ENCODE measurements around the gene CFAP43.

The CFAP43 gene

DNA sequence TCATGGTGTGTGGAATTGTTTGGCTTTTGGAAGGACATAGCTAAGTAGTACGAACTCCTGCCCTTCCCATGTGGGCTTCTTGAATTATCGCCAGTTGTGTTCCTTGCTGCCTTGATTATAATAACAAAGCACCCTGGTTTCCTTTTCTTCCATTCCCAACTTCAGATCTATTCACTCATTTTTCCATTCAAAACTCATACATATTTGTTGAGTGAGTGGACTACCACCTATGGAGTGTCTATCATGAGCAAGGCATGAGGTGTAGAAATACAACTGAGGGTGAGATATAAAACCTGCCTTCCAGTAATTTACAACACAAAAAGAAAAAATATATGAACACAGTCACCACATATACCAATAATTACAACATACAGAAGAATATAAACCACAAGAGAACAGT, 141.6 kb downstream of the CFAP43 start:
- DNase-seq (ENCODE audit: low spot score): no peak

DNA sequence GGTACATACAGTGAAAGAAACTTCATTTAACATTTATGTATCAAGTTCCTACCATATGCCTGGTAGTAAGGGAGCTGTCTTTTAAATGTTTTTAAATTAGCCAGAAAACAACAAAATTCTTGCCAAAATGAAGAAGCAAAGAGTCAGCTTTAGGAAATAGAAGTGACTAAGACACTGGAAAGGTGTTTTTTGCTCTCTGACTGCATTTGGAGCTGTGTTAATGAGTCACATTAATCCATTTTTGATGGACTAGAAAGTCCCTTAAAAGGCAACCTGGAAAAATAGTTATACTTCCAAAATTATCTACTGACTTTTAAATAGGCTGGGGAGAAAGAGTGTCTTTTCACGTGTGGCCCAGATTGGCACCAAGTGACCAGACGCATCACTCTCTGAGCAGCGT, 142.5 kb downstream of the CFAP43 start:
- no peak for DNase-seq (ENCODE audit: low spot score)

DNA sequence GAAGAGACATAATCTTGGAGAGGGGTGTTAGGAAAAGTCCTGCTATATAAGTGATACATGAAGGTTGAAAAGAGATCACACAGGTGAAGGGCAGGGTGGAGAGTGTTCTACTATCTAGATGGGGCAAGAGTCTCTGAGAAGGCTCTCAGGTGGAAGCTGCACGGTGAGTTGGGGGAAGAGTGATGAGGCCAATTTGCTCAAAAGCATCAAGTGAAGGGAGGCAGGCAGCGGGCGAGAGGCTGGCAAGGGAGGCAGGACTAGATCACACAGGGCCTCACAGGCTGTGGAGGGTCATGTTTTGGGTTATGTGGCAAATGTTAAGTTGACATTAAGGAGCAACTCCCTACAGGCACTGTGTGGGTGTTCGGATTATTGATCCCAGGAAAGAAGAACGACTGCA, 143.9 kb downstream of the CFAP43 start:
- no peak for DNase-seq (ENCODE audit: low spot score)

DNA sequence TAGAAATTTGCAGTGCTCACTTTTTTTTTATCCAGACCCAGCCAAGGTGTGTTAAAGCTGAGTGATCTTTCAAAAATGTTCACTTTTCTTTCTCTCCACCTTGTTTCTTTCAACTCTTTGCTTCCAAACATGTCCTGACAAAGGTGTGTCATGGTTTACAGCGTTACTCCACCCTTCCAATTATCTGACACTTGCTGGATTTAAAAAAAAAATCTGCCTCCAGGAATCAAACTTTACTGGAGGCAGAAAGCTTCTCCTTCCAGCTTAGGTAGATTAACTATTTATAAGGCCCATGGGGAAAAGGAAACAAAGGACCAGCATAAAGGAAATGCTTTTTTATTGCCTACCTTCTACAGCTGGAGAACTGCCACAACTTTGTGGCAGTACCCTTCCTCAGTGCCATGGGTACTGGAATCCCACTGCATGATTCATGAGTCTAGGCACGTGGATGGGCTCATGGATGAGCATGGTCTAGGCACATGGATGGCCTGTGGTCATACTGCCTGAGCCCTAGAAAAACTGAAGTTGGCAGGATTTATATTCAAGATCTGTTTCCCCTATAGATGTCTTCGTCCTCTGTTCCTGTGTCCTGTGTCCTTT, 146.3 kb downstream of the CFAP43 start, which contains the start of gene COL17A1:
COL17A1 (minus strand) TSS at position 80 of the 600 bp plus-strand sequence. CDS start 5,207 bp downstream, outside the sequence.
- DNase-seq (ENCODE audit: low spot score): no peak

DNA sequence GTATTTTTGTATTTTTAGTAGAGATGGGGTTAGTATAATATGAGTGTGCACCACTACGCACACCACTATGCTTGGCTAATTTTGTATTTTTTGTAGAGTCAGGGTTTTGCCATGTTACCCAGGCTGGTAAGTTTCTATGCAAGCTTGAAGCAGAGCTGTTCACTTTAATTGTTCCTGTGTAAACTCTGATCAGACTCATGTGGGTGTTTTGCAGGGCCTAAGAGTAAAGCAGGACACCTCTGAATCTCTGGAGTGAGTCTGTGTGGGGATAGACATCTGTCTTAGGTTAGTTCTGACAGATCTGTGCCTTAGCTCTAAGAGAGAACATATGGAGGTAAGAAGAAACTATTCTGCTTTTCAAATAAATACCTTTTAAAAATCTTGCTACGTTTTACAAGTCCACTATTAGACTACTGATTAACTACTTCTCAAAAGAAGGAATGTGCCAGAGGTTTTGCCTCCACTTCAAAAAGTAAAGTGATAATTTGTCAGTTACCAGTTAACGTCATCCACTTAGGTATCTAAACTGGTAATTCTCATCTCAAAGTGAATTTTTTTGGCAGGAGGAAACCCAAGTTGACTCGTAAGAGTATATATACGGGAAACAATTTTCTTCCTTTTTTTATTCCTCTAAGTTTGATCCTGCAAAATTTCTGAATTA, 147.6 kb downstream of the CFAP43 start:
- DNase-seq (ENCODE audit: low spot score): no peak

DNA sequence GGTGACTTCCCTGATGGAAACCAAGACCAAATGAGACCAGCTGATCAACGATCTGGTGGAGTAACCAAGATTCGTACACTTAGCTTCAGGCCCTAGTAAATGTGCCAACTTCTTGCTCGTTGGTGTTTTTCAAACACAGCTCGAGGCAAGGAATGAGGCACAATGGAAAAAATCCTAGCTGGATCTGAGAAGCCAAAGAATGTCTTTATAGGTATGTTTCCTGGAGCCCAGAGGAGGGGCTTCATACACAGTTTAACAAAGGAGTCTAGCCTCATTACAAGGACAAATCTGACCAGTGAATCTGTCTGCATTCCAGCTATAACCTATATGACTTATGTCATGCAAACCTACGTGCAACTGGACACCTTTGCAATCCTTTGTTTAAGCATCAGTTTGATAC, 150.2 kb downstream of the CFAP43 start:
- DNase-seq (ENCODE audit: low spot score): no peak

DNA sequence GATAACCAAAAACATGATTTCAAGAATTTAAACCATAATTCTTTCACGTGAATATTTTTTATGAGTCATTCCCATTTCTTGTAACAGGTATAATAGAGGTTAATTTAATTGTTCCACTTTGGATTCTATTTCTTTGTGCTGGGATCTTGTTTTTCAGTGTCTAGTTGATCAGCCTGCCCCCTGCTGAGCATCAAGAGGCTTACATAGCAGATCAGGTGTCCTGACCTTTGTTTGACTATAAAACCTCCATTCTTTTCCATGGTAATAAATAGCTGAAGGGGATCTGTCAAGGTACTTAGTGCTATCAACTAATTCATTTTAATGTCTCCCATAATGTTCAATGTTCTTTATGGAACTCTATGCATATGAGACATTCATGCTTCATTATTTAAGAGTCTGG, 151.4 kb downstream of the CFAP43 start:
- DNase-seq (ENCODE audit: low spot score): peak; percentile 22

Measured in CD4-positive, alpha-beta T cell treated with Interleukin-2 at 100 ng/mL for 4 hours (primary cell).